BE2C (cell line): ENCODE data around the gene CYB561.

Experiments
- DNase-seq: peaks from one replicate; pipeline ENCODE4 v3.0.0-alpha.2; 2020
- H3K27me3 ChIP-seq: fragments of 250-450 bp; sonication (Bioruptor Pico); 2 replicates; pipeline ENCODE4 v1.5.1; 2020; ENCODE audit warnings: mild to moderate bottlenecking
- H3K36me3 ChIP-seq: fragments of 250-450 bp; sonication (Bioruptor Pico); 2 replicates; pipeline ENCODE4 v1.5.1; 2020; ENCODE audit warnings: mild to moderate bottlenecking
- H3K4me1 ChIP-seq: fragments of 250-450 bp; sonication (Bioruptor Pico); 2 replicates; pipeline ENCODE4 v1.5.1; 2020
- H3K4me3 ChIP-seq: 2 replicates; pipeline ENCODE4 v1.5.1; 2011; ENCODE audit warnings: low read depth, low read length
- H3K9me3 ChIP-seq: fragments of 250-450 bp; sonication (Bioruptor Pico); 2 replicates; pipeline ENCODE4 v1.5.1; 2020
- CTCF ChIP-seq: IDR thresholded peaks from 2 replicates; pipeline ENCODE4 v1.5.1; 2012; ENCODE audit warnings: mild to moderate bottlenecking, low read depth, low read length

The CYB561 gene

GRCh38 chr17:63390090-63390489, 56.0 kb downstream of the CYB561 start:
- no peak for DNase-seq

GRCh38 chr17:63387656-63388340, 58.3 kb downstream of the CYB561 start:
- no peak for TF ChIP-seq CTCF
- H3K4me1 ChIP-seq, result no peaks in the 10 kb centered on the region
- H3K27me3 ChIP-seq, result no peaks in the 10 kb centered on the region
- H3K4me3 ChIP-seq, result no peak overlapping the region
- H3K9me3 ChIP-seq, result no peaks in the 10 kb centered on the region
- no peak for DNase-seq
- peaks cover 36% of the 10 kb centered on the region for H3K36me3 ChIP-seq

More at GRCh38 chr17:63390090-63390489, 56.0 kb downstream of the CYB561 start:
- Histone ChIP-seq H3K4me3 (no peak overlapping the region), H3K4me1 (no peaks in the 10 kb centered on the region), H3K9me3 (no peaks in the 10 kb centered on the region), H3K27me3 (no peaks in the 10 kb centered on the region), H3K36me3 (peaks cover 39% of the 10 kb centered on the region)
- TF ChIP-seq CTCF, result no peak

DNA sequence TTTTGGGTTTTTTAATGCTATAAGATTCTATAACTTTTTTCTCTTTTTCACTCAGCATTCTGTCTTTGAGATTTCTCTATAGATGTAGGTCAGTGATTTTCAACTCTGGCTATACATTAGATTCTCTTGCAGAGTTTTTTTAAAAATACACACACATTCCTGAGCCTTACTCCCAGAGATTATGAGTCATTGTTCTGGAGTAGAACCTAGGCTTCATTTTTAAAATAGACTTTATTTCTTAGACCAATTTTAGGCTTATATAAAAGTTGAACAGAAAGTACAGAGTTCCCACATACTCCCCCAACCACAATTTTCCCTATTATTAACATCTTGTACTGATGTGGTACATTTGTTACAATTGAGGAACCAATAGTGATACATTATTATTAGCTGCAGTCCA, 63.3 kb downstream of the CYB561 start:
- Histone ChIP-seq H3K36me3 (peaks cover 44% of the 10 kb centered on the region), H3K4me3 (no peak overlapping the region), H3K9me3 (no peaks in the 10 kb centered on the region), H3K4me1 (peaks cover 20% of the 10 kb centered on the region), H3K27me3 (no peaks in the 10 kb centered on the region)
- DNase-seq, result no peak
- no peak for TF ChIP-seq CTCF
